GM23338 (cell line): Measurements from ENCODE around the gene ZNF71. TPM values are rescaled to one million over a fixed set of nuclear protein-coding genes. Genes with fewer than 3 reads are reported as not detected.

ENCODE experiments used
- ATAC-seq: fragments of 200-7000 bp; cut with Tn5 transposase; 3 replicates; pipeline ENCODE4 v1.9.1; 2020
- DNase-seq: peaks from one replicate; pipeline ENCODE4 v3.0.0-alpha.2; 2015; ENCODE audit warnings: low spot score
- H2AFZ ChIP-seq: fragments of 200-600 bp; sonication (generic); 2 replicates; pipeline ENCODE4 v1.8.0; 2016; ENCODE audit warnings: antibody characterized with exemption, mild to moderate bottlenecking, moderate library complexity
- H3F3A ChIP-seq: fragments of 200-600 bp; sonication (generic); replicated peaks from 2 replicates; pipeline ENCODE4 v1.8.0; 2017; ENCODE audit warnings: antibody characterized with exemption, mixed run types, low read depth
- H3K27ac ChIP-seq: fragments of 200-600 bp; sonication (generic); 2 replicates; pipeline ENCODE4 v1.6.1; 2016; ENCODE audit warnings: low read depth
- H3K27me3 ChIP-seq: fragments of 200-600 bp; sonication (generic); 2 replicates; pipeline ENCODE4 v1.8.0; 2016; ENCODE audit warnings: mild to moderate bottlenecking, mixed run types, moderate library complexity; ENCODE audit not compliant: insufficient read depth
- H3K36me3 ChIP-seq: fragments of 200-600 bp; sonication (generic); 2 replicates; pipeline ENCODE4 v1.8.0; 2016; ENCODE audit warnings: mild to moderate bottlenecking; ENCODE audit not compliant: insufficient read depth
- H3K4me1 ChIP-seq: fragments of 200-600 bp; sonication (generic); 2 replicates; pipeline ENCODE4 v1.8.0; 2016; ENCODE audit warnings: mild to moderate bottlenecking, moderate library complexity; ENCODE audit not compliant: insufficient read depth
- H3K4me2 ChIP-seq: fragments of 200-600 bp; sonication (generic); 2 replicates; pipeline ENCODE4 v1.7.1; 2017; ENCODE audit warnings: mixed run types
- H3K4me3 ChIP-seq: fragments of 200-600 bp; sonication (generic); 2 replicates; pipeline ENCODE4 v1.6.1; 2016; ENCODE audit warnings: mixed run types
- H3K79me2 ChIP-seq: fragments of 200-600 bp; sonication (generic); replicated peaks from 2 replicates; pipeline ENCODE4 v1.8.0; 2017; ENCODE audit warnings: mild to moderate bottlenecking; ENCODE audit not compliant: insufficient read depth
- H3K9me2 ChIP-seq: fragments of 200-600 bp; sonication (generic); 2 replicates; pipeline ENCODE4 v1.8.0; 2017; ENCODE audit not compliant: insufficient read depth
- H4K20me1 ChIP-seq: fragments of 200-600 bp; sonication (generic); replicated peaks from 2 replicates; pipeline ENCODE4 v1.8.0; 2017; ENCODE audit warnings: mild to moderate bottlenecking; ENCODE audit not compliant: insufficient read depth
- H3K27ac Mint-ChIP-seq: 2 replicates; pipeline ENCODE4 v1.8.0; 2020; ENCODE audit warnings: inconsistent platforms, mild to moderate bottlenecking, moderate library complexity, mixed read lengths
- H3K27me3 Mint-ChIP-seq: 3 replicates; pipeline ENCODE4 v1.8.0; 2022; ENCODE audit warnings: low read depth, mild to moderate bottlenecking, moderate library complexity, mixed read lengths, inconsistent platforms; ENCODE audit not compliant: insufficient read depth, poor library complexity
- H3K36me3 Mint-ChIP-seq: 3 replicates; pipeline ENCODE4 v1.8.0; 2021; ENCODE audit warnings: low read depth, mild to moderate bottlenecking, inconsistent platforms, moderate library complexity, mixed read lengths
- H3K4me1 Mint-ChIP-seq: 3 replicates; pipeline ENCODE4 v1.8.0; 2020; ENCODE audit warnings: mild to moderate bottlenecking, inconsistent platforms, mixed read lengths
- H3K4me3 Mint-ChIP-seq: 3 replicates; pipeline ENCODE4 v1.8.0; 2021; ENCODE audit warnings: moderate library complexity, mild to moderate bottlenecking, inconsistent platforms, mixed read lengths
- H3K9me3 Mint-ChIP-seq: 3 replicates; pipeline ENCODE4 v1.8.0; 2020; ENCODE audit warnings: moderate library complexity, mild to moderate bottlenecking, inconsistent platforms, mixed read lengths
- CTCF ChIP-seq, 2 experiments: fragments of 200-600 bp in 1 of 2; sonication (generic) in 1 of 2; conservative IDR thresholded peaks; 2 replicates each; pipeline versions ENCODE4 v1.5.1 to v1.6.1; 2016 to 2017; ENCODE audit warnings: antibody characterized with exemption in 2 of 2, low read depth in 2 of 2, mild to moderate bottlenecking in 2 of 2, moderate library complexity in 1 of 2
- EZH2 ChIP-seq: fragments of 200-600 bp; sonication (generic); IDR thresholded peaks from one replicate; pipeline ENCODE4 v1.8.0; 2017; ENCODE audit warnings: antibody characterized with exemption, mild to moderate bottlenecking, low read depth; ENCODE audit not compliant: unreplicated experiment
- EZH2phosphoT487 ChIP-seq: fragments of 200-600 bp; sonication (generic); IDR thresholded peaks from one replicate; pipeline ENCODE4 v1.8.1; 2018; ENCODE audit warnings: antibody characterized with exemption; ENCODE audit not compliant: unreplicated experiment
- JUNB ChIP-seq: IDR thresholded peaks from one replicate; pipeline ENCODE4 v1.6.1; 2016; ENCODE audit warnings: antibody characterized with exemption; ENCODE audit not compliant: unreplicated experiment
- POLR2AphosphoS5 ChIP-seq: IDR thresholded peaks from 2 replicates; pipeline ENCODE4 v1.6.1; 2016; ENCODE audit warnings: antibody characterized with exemption, low read depth
- STAT1 ChIP-seq: IDR thresholded peaks from one replicate; pipeline ENCODE4 v1.6.1; 2016; ENCODE audit warnings: antibody characterized with exemption; ENCODE audit not compliant: unreplicated experiment
- ZNF114 ChIP-seq: fragments of 250-450 bp; sonication (Bioruptor Pico); IDR thresholded peaks from 2 replicates; pipeline ENCODE4 v1.5.0; 2020; ENCODE audit warnings: mild to moderate bottlenecking, moderate library complexity
- ZNF462 ChIP-seq: fragments of 250-450 bp; sonication (Bioruptor Pico); IDR thresholded peaks from 2 replicates; pipeline ENCODE4 v1.5.0; 2020; ENCODE audit warnings: mild to moderate bottlenecking, moderate library complexity
- polyA plus RNA-seq: library from polyadenylated mRNA; unstranded; fragments of >200 nt; fragmentation: Nextera tagmentation; extraction: Ambion mirVana; gene quantifications from 2 replicates; pipeline ENCODE4 v1.2.1, GENCODE V29; 2016
- total RNA-seq: library from RNA; depleted of rRNA; stranded (reverse); fragments of >200 nt; shearing (Covaris generic); gene quantifications from 2 replicates; pipeline ENCODE4 v1.2.3, GENCODE V29; 2014

ZNF71 gene
- total and polyA plus RNA-seq, 2 experiments from 2014 or later = 4.7 to 13.2 TPM

DNA sequence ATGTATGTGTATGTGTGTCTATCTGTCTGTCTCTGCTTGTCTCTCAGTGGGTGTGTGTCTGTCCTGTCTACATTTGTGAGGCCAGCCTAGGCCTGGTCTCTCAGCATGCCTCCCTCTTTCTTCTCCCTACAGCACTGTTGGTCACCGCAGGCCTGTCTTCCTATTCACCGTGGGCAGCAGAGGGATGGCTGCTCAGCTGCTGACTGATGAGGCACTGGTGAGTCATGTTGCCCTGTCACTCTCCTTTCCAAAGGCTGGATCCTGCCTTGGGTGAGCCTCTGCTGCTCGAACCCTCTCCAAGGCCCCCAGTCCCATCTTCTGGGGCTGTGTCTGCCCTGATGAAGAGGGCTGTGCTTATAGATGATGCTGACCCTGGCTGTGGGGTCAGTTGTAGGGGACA lies 6.3 kb downstream of the ZNF71 start (continued):
- TF ChIP-seq CTCF (conservative IDR thresholded peaks at IDR 0.05; ENCODE audit: low read depth in 2 of 2) = no peak
- no peak for TF ChIP-seq ZNF114
- TF ChIP-seq EZH2phosphoT487 = no peak

DNA sequence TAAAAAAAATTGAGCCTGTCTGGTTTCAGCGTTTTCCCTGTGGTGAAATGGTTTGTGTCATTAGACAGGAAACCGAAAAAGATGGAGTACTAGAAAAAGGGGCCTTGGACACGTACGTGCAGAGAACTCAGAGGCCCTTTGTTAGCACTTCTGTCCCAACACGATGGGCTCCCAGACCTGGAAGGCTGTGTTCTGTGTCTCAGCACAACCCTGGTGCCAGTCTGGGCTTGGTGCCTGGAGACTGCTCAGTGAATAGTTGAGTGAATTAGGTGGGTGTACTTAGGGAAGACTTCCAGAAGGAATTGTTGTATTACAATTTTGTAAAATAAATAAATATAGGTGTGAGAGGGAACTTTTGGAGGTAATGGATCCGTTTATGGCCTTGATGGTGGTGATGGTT lies 8.7 kb downstream of the ZNF71 start:
- peaks cover 65% of the 10 kb centered on the region for H3K9me3 Mint-ChIP-seq
- H3K4me1 Mint-ChIP-seq = no peaks in the 10 kb centered on the region
- peaks cover 2% of the 10 kb centered on the region for H3K27me3 Mint-ChIP-seq
- Histone ChIP-seq H3K27ac (no peak overlapping the region), H2AFZ (no peak overlapping the region), H3K4me2 (no peak overlapping the region), H3K36me3 (no peaks in the 10 kb centered on the region), H3F3A (no peaks in the 10 kb centered on the region), H3K4me3 (no peak overlapping the region), H4K20me1 (peaks cover 3% of the 10 kb centered on the region; the same call in 1 of the 2 replicates), H3K27me3 (no peaks in the 10 kb centered on the region), H3K9me2 (0 out of 2 replicates have a peak, but pooled peaks cover 4% of the 10 kb centered on the region), H3K4me1 (no peaks in the 10 kb centered on the region), H3K79me2 (peaks cover 69% of the 10 kb centered on the region)
- no peak overlapping the region for H3K4me3 Mint-ChIP-seq
- DNase-seq (no peak), ATAC-seq (no peak)
- H3K27ac Mint-ChIP-seq = no peak overlapping the region
- H3K36me3 Mint-ChIP-seq = peaks cover 76% of the 10 kb centered on the region
- TF ChIP-seq STAT1 (no peak), CTCF (conservative IDR thresholded peaks at IDR 0.05; ENCODE audit: low read depth in 2 of 2) (no peak), EZH2 (no peak), JUNB (no peak), POLR2AphosphoS5 (no peak)

- Mint-ChIP-seq H3K4me3 (no peak overlapping the region), H3K27me3 (peaks cover 4% of the 10 kb centered on the region), H3K4me1 (no peaks in the 10 kb centered on the region; the same call in 2 of the 3 replicates), H3K27ac (no peak overlapping the region), H3K9me3 (peaks cover 80% of the 10 kb centered on the region), H3K36me3 (peaks cover 79% of the 10 kb centered on the region)
- no peaks in the 10 kb centered on the region; the same call in 1 of the 2 replicates for H4K20me1 ChIP-seq
- H2AFZ ChIP-seq = no peak overlapping the region
- H3K4me2 ChIP-seq = no peak overlapping the region
- DNase-seq (no peak), ATAC-seq (no peak)
- peaks cover 52% of the 10 kb centered on the region for H3K79me2 ChIP-seq
- no peaks in the 10 kb centered on the region for H3K36me3 ChIP-seq
- H3F3A ChIP-seq = no peaks in the 10 kb centered on the region
- no peaks in the 10 kb centered on the region for H3K9me2 ChIP-seq
- no peaks in the 10 kb centered on the region for H3K4me1 ChIP-seq
- H3K4me3 ChIP-seq = no peak overlapping the region
- no peaks in the 10 kb centered on the region for H3K27me3 ChIP-seq
- H3K27ac ChIP-seq = no peak overlapping the region
- no peak for TF ChIP-seq ZNF462 (CRISPR knock-in tag)
- TF ChIP-seq POLR2AphosphoS5 = no peak
Observed at GRCh38 chr19:56608274-56608964, 13.3 kb downstream of the ZNF71 start.
